Activated CD4-positive, alpha-beta T cell treated with anti-CD3 and anti-CD28 coated beads for 4 hours (primary cell): ENCODE results near the gene TMCC3.
"Not testable (repeated sequence)": the region's sequence is repeated elsewhere in the genome, so short reads cannot be mapped to it uniquely, and the experiment has no call there.

Source experiments
- DNase-seq, 2 donors: peaks; one replicate each; pipeline ENCODE4 v3.0.0-alpha.2; 2020

Gene TMCC3

GRCh38 chr12:94560431-94561221, 89.7 kb downstream of the TMCC3 start:
- DNase-seq, result no peak

DNA sequence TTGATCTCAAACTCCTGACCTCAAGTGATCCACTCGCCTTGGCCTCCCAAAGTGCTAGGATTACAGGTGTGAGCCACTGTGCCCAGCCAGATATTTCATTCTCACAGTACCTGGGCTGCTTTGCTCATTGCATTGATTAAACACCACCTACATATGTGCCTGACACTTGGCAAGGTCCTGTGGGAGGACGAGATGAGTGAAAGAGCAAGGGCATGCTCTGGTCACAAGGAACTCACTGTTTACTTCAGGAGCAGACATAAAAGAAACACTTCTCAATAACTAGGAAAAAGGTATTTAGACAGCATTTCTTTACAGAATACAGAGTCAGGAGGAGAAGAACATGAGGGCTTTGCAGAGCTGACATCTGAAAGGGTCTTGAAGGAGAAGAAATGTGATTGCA, 91.7 kb downstream of the TMCC3 start:
- DNase-seq, result no peak

GRCh38 chr12:94557746-94558295, 92.5 kb downstream of the TMCC3 start:
- DNase-seq, result no peak

GRCh38 chr12:94555687-94556086, 94.7 kb downstream of the TMCC3 start:
- DNase-seq, result no peak

- no peak for DNase-seq
Observed at GRCh38 chr12:94553875-94554274, 96.5 kb downstream of the TMCC3 start.

GRCh38 chr12:94553130-94553519, 97.2 kb downstream of the TMCC3 start:
- DNase-seq, result no peak

GRCh38 chr12:94551810-94552209, 98.5 kb downstream of the TMCC3 start:
- DNase-seq, result no peak

- no peak for DNase-seq
Observed at GRCh38 chr12:94550964-94551363, 99.4 kb downstream of the TMCC3 start.

DNA sequence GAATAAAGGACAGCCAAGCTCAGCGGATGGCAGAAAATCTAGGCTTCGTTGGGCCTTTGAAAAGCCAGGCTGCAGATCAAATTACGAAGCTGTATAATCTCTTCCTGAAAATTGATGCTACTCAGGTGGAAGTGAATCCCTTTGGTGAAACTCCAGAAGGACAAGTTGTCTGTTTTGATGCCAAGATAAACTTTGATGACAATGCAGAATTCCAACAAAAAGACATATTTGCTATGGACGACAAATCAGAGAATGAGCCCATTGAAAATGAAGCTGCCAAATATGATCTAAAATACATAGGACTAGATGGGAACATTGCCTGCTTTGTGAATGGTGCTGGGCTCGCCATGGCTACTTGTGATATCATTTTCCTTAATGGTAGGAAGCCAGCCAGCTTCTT, 101.5 kb downstream of the TMCC3 start:
- not testable (repeated sequence) for DNase-seq

DNA sequence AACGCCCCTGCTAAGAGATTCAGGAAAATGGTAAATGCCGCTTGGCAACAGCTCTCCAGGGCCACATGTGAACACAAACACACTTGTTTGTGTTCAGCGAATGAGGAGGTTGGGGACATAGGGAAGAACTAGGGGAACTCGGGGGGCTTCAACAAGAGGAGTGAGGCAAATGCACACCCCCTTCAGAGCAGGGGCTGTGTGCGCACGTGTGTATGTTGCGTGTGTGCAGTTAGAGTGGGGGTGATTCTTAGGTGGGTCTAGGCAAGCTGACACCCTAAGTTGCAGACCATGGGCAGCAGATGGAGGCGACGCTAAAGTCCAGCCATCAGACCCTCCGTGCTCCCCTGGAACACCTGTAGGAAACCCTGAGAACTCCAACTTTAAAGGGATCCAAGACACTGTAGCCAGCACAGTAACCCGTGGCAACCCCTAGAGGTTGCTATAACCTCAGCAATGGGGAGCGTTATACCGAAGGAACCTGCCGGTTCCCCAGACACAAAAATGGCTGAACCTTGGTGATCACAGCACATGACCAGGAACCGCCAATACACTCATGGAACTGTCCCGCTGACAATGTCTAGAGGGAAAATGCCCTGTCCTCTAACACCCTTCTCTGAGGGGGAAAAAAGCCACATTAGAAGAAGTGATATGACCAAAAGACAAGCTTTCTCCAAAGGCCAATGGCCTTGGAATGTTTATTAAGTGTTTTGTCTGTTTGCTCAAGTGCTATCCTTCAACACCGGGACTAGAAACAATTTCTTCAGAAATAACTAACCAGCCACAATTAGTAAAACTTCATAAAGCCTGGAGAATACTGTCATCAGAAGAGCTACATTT, 104.2 kb downstream of the TMCC3 start:
- no peak for DNase-seq

DNA sequence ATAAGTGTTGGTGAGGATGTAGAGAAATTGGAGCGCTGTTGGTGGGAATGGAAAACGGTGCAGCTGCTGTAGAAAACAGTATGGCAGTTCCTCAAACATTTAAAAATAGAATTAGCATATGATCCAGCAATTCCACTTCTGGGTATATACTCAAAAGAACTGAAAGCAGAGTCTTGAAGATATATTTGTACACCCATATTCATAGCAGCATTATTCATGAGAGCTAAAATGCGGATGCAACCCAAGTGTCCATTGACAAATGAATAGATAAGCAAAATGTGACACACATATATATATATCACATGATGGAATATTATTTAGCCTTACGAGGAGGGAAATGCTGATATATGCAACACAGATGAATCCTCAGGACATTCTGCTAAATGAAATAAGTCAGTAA, 106.0 kb downstream of the TMCC3 start:
- DNase-seq, result no peak

DNA sequence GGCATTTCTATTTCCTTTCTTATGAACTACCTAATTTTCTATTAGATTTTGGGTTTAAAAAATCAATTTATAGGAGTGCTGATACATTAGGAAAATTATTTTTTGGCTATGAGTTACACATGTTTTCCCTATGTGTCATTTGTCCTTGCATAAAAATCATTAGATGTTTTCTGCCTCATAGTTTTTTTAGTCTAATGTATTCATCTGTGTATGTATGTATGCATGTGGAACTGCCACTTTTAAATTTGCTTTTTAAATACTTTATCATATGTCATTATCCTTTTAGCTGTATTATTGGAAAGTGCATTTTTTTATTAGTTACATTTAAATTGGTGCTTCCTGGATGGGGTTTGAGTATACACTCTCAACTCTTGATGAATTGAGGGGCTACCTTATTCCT, 112.0 kb downstream of the TMCC3 start:
- no peak for DNase-seq

- DNase-seq, result no peak
Observed at GRCh38 chr12:94536040-94536965, 114.1 kb downstream of the TMCC3 start.

GRCh38 chr12:94535510-94535921, 114.8 kb downstream of the TMCC3 start:
- DNase-seq, result no peak

- no peak for DNase-seq
Observed at GRCh38 chr12:94534774-94535509, 115.4 kb downstream of the TMCC3 start.

GRCh38 chr12:94534278-94534677, 116.1 kb downstream of the TMCC3 start:
- DNase-seq, result no peak

DNA sequence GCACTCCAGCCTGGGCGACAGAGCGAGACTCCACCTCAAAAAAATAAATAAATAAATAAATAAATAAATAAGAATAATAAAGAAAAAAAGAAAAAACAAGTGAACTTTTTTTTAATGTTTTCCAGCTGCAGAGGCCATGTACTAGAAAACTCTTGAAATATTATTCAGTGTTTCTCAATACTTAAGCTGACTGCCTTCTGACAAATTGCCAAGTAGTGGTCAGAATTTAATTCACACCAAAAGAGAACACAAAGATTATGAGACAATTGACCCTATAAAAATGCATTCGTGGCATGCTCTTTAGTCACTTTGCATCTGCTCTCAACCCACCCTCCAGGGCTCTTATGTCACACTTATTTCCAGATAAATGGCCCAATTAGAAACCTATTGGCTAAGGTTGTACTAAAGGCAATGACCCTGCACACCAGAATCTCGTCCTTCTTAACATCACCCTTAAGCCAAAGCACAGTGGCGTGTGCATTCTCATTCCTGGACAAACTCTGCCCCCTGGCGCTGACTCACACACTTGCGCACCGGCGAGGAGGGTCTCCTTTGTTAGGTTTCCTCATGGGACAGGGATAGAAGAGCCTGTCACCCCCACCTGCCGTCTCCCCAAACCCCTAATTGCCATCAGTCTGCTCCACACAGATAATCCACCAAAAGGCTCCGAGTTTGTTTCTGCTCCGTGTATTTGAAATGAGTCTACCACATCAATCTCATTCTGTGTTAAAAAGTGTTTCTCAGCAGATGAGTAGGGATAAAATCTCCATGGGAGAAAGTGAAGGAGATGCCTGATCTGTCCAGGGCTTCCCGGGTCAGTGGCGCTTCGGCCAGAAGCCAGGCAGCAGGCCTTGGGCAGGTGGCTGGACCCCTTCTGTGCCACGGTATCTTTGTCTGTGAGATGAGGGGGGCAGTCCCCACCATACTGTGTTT, 117.6 kb downstream of the TMCC3 start:
- peak; percentile 60 to 72 for DNase-seq

- no peak for DNase-seq
Observed at GRCh38 chr12:94531196-94531720, 119.1 kb downstream of the TMCC3 start.

DNA sequence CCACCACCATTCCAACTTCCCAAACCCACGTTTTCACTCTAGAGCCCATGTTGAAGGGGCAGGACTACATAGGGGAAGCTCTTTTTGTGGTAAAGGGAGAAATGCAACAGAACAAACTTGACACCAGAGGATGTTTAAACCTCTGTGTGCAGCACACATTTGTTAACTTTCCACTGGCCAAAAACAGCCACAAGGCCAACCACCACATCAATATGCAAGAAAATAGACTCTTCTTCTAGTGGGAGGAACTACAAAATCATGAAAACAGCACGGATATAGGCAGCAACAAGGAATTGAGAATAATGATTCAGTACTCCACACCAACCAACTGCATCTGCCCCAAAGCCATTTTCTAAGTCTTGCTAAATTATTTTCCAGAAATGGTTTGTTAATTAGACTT, 124.4 kb downstream of the TMCC3 start:
- no peak for DNase-seq
